Gastrocnemius medialis (tissue), 4 donors: ENCODE data around the gene INPPL1. TPM values are rescaled to one million over a fixed set of nuclear protein-coding genes. Genes with fewer than 3 reads are reported as not detected.
"Not testable (repeated sequence)": the region's sequence is repeated elsewhere in the genome, so short reads cannot be mapped to it uniquely, and the experiment has no call there.

Experiments
- ATAC-seq, 2 donors: fragments of 150-250 bp; one replicate each; pipeline ENCODE4 v1.9.1; 2016
- DNase-seq, 2 donors: peaks; one replicate each; pipeline ENCODE4 v3.0.0-alpha.2; 2019
- H3K27ac ChIP-seq, 4 donors: fragments of 200-600 bp; sonication (generic); 1 replicate in 1 of 4; 2 replicates in 3 of 4; pipeline ENCODE4 v1.5.1; 2016 to 2018; ENCODE audit warnings: mild to moderate bottlenecking in 2 of 4, moderate library complexity in 1 of 4
- H3K27me3 ChIP-seq, 3 donors: fragments of 200-600 bp; sonication (generic) in 2 of 3; 1 replicate in 1 of 3; 2 replicates in 2 of 3; pipeline versions ENCODE4 v1.5.1 to v1.6.0; 2016 to 2019; ENCODE audit warnings: mild to moderate bottlenecking in 1 of 3, moderate library complexity in 1 of 3
- H3K36me3 ChIP-seq, 2 donors: fragments of 200-600 bp; sonication (generic) in 1 of 2; one replicate each; pipeline ENCODE4 v1.5.1; 2017 to 2018
- H3K4me1 ChIP-seq, 2 donors: fragments of 200-600 bp; sonication (generic) in 1 of 2; one replicate each; pipeline ENCODE4 v1.5.1; 2016 to 2017; ENCODE audit warnings: mild to moderate bottlenecking in 2 of 2
- H3K4me3 ChIP-seq, 4 donors: fragments of 200-600 bp; sonication (generic) in 3 of 4; 1 replicate in 1 of 4; 2 replicates in 3 of 4; pipeline ENCODE4 v1.5.1; 2016 to 2019; ENCODE audit warnings: mild to moderate bottlenecking in 2 of 4
- H3K9me3 ChIP-seq, 3 donors: fragments of 200-600 bp; sonication (generic) in 2 of 3; 1 replicate in 1 of 3; 2 replicates in 2 of 3; pipeline ENCODE4 v1.5.1; 2016 to 2019
- POLR2A ChIP-seq, 2 donors: fragments of 450-650 bp; IDR thresholded peaks; one replicate each; pipeline ENCODE4 v1.6.1; 2017; ENCODE audit warnings: antibody characterized with exemption in 2 of 2, mild to moderate bottlenecking in 2 of 2, moderate library complexity in 2 of 2
- in situ Hi-C, 4 donors: fragments of 200-750 bp; cut with MboI; loops; one replicate each; pipeline versions ENCODE4 v1.15.0 to v1.8.0; 2017; ENCODE audit warnings: low sequenced_read_pairs in 4 of 4
- intact Hi-C: fragments of 100-400 bp; cut with DNase I; formaldehyde crosslinking; loops from one replicate; pipeline ENCODE4 v1.15.1; 2023; ENCODE audit warnings: low total_unique reads
- total RNA-seq, 4 donors: library from RNA; depleted of rRNA; stranded (reverse); fragments of >200 nt; gene quantifications; one replicate each; pipeline versions ENCODE4 v1.1.0 to v1.2.3, GENCODE V29; 2016
- TF ChIP-seq, protein P1 (sequence below), 5 experiments: fragments of 450-650 bp in 3 of 5; fragments of 200-600 bp in 2 of 5; sonication (generic) in 2 of 5; IDR thresholded peaks in 4 of 5; conservative IDR thresholded peaks in 1 of 5; 1 replicate in 4 of 5; 2 replicates in 1 of 5; pipeline ENCODE4 v1.5.1; 2016 to 2019; ENCODE audit warnings: antibody characterized with exemption in 5 of 5, mild to moderate bottlenecking in 3 of 5, moderate library complexity in 3 of 5

INPPL1 gene
- total RNA-seq, 4 donors from 2014 or later: 75.6 to 112 (median 107) TPM

DNA sequence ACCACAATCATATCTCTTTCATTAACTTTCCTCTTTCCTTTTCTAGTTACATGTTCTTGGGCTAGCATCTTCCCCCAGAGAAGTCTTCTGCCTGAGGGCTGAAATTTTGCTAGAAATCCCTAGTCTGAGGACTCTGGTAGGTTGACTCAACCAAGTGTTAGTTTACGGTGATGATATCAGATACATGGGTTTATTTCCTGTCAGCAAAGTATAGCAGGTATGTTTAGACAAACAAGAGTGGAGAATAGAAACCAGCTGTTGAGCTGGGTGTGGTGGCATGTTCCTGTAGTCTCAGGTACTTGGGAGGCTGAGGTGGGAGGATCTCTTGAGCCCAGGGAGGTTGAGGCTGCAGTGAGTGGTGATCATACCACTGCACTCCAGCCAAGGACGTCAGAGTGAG is 21.4 kb upstream of the INPPL1 start:
- H3K4me3 ChIP-seq: no peak overlapping the region
- H3K27ac ChIP-seq: no peak overlapping the region
- in situ Hi-C loops: no loop called here
- no peaks in the 10 kb centered on the region for H3K9me3 ChIP-seq
- TF ChIP-seq, protein P1, sequence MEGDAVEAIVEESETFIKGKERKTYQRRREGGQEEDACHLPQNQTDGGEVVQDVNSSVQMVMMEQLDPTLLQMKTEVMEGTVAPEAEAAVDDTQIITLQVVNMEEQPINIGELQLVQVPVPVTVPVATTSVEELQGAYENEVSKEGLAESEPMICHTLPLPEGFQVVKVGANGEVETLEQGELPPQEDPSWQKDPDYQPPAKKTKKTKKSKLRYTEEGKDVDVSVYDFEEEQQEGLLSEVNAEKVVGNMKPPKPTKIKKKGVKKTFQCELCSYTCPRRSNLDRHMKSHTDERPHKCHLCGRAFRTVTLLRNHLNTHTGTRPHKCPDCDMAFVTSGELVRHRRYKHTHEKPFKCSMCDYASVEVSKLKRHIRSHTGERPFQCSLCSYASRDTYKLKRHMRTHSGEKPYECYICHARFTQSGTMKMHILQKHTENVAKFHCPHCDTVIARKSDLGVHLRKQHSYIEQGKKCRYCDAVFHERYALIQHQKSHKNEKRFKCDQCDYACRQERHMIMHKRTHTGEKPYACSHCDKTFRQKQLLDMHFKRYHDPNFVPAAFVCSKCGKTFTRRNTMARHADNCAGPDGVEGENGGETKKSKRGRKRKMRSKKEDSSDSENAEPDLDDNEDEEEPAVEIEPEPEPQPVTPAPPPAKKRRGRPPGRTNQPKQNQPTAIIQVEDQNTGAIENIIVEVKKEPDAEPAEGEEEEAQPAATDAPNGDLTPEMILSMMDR (IDR thresholded peaks at IDR 0.05 in 4 of 5, conservative IDR thresholded peaks at IDR 0.05 in 1 of 5): no peak
- no peak for TF ChIP-seq POLR2A (IDR thresholded peaks at IDR 0.05)
- H3K36me3 ChIP-seq: no peaks in the 10 kb centered on the region
- intact Hi-C loops: no loop called here
- H3K4me1 ChIP-seq: no peaks in the 10 kb centered on the region
- no peaks in the 10 kb centered on the region for H3K27me3 ChIP-seq
- no peak for ATAC-seq
- no peak for DNase-seq

DNA sequence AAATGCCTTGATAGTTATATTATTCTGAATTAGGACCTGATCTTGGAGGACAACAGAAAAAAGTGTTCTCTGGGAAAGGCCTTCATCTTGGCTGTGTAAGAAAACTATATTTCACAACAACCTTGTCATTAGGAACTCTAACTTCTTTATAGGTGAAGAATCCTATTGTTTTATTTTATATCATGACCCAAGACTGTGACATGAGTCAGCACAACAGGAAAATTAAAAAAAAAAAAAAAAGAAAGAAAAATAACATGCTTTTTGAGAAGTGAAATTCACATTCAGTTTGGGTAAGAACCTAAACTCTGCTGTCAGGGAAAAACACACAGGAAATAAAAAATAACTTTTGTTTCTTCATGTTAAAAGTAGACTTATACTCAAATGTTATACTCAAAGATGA is 19.7 kb upstream of the INPPL1 start:
- Histone ChIP-seq H3K9me3 (no peaks in the 10 kb centered on the region), H3K4me1 (no peaks in the 10 kb centered on the region), H3K27ac (no peak overlapping the region), H3K36me3 (no peaks in the 10 kb centered on the region), H3K4me3 (no peak overlapping the region), H3K27me3 (peaks cover 0 to 3% (median 0%) of the 10 kb centered on the region in 3 donors)
- intact Hi-C loops (no loop called here), in situ Hi-C loops (no loop called here)
- TF ChIP-seq POLR2A (IDR thresholded peaks at IDR 0.05): no peak
- TF ChIP-seq, protein P1 (IDR thresholded peaks at IDR 0.05 in 4 of 5, conservative IDR thresholded peaks at IDR 0.05 in 1 of 5): no peak
- ATAC-seq: no peak
- no peak for DNase-seq

DNA sequence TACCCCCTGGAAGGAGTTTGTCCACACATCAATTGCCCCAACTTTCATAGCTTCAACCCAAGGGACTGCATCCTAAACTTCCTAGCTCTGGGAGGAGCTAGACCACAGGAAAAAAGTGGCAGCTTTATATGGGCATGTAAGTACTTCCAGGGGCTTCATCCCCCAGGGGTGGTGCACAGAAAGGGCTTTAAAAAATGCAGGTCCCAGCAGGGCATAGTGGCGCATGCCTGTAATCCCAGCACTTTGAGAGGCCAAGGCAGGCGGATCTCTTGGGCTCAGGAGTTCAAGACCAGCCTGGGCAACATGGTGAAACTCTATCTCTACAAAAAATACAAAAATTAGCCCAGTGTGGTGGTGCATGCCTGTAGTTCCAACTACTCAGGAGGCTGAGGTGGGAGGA is 17.8 kb upstream of the INPPL1 start:
- DNase-seq, ATAC-seq, intact Hi-C loops: not testable (repeated sequence)

DNA sequence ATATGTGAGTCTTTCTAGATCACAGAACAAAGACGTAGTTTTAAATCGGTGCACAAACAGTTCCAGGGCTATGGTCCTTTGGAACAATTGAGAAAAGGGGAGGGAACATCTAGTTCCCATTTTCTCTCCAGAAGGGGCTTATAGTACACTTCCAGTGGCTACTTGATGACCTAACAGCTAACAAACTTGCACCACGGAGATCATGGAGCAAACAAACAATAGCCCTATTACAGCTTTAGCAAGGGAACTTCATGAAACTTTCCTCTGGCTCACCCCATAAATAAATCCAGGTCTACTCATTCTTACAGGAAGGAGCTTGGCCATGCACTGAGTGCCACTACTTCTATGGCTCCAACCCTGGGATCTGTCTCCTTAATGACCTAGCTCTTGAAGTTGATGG is 16.3 kb upstream of the INPPL1 start:
- ATAC-seq (no peak), DNase-seq (no peak)
- no peaks in the 10 kb centered on the region for H3K9me3 ChIP-seq
- no peaks in the 10 kb centered on the region for H3K4me1 ChIP-seq
- H3K27me3 ChIP-seq: peaks cover 0 to 3% (median 0%) of the 10 kb centered on the region in 3 donors
- no peak overlapping the region for H3K4me3 ChIP-seq
- intact Hi-C loops (no loop called here), in situ Hi-C loops (no loop called here)
- TF ChIP-seq, protein P1 (IDR thresholded peaks at IDR 0.05 in 4 of 5, conservative IDR thresholded peaks at IDR 0.05 in 1 of 5): no peak
- TF ChIP-seq POLR2A (IDR thresholded peaks at IDR 0.05): no peak
- H3K27ac ChIP-seq: no peak overlapping the region
- no peaks in the 10 kb centered on the region for H3K36me3 ChIP-seq

More for the DNA sequence above, 17.8 kb upstream of the INPPL1 start:
- H3K36me3 ChIP-seq, H3K4me1 ChIP-seq, H3K9me3 ChIP-seq, H3K27ac ChIP-seq, H3K4me3 ChIP-seq, in situ Hi-C loops, H3K27me3 ChIP-seq: not testable (repeated sequence)

DNA sequence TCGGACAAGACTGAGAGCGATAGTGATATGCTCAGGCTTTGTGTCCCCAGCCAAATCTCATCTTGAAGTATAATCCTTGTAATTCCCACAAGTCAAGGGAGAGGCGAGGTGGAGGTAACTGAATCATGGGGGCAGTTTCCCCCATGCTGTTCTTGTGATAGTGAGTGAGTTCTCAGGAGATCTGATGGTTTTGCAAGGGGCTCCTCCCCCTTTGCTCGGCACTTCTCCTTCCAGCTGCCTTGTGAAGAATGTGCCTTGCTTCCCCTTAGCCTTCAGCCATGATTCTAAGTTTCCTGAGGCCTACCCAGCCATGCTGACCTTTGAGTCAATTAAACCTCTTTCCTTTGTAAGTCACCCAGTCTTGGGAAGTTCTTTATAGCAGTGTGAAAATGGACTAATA is 15.5 kb upstream of the INPPL1 start:
- peak overlapping the region in 1 of 4 donors; percentile 9 for H3K4me3 ChIP-seq
- intact Hi-C loops (no loop called here), in situ Hi-C loops (no loop called here)
- no peaks in the 10 kb centered on the region for H3K36me3 ChIP-seq
- no peak for ATAC-seq
- no peaks in the 10 kb centered on the region for H3K9me3 ChIP-seq
- no peak for DNase-seq
- no peaks in the 10 kb centered on the region for H3K4me1 ChIP-seq
- peaks cover 0 to 3% (median 0%) of the 10 kb centered on the region in 3 donors for H3K27me3 ChIP-seq
- no peak overlapping the region for H3K27ac ChIP-seq
- no peak for TF ChIP-seq POLR2A (IDR thresholded peaks at IDR 0.05)
- TF ChIP-seq, protein P1 (IDR thresholded peaks at IDR 0.05 in 4 of 5, conservative IDR thresholded peaks at IDR 0.05 in 1 of 5): no peak
